HCT116 (cell line): Measurements from ENCODE around the gene GABRB3. TPM values are rescaled to one million over a fixed set of nuclear protein-coding genes. Genes with fewer than 3 reads are reported as not detected.

Experiments
- ATAC-seq: fragments of 200-7000 bp; cut with Tn5 transposase; 2 replicates; pipeline ENCODE4 v1.9.1; 2020; ENCODE audit warnings: mild to moderate bottlenecking, moderate library complexity
- BruUV-seq: library from RNA; stranded (reverse); fragments of 400-500 nt; replicated peaks from 2 replicates; lab custom pipeline; 2021; lab: Mats Ljungman, UMichigan
- CTCF ChIA-PET: fragments of 300-600 bp; sonication (Branson Sonifier 250); formaldehyde crosslinking; loops from one replicate; lab custom pipeline; 2021; ENCODE audit warnings: antibody characterized with exemption; lab: Charles Lee
- POLR2A ChIA-PET: fragments of 300-600, 350-600 bp; sonication (Branson Sonifier 250); formaldehyde crosslinking; loops from one replicate; lab custom pipeline; 2021; ENCODE audit warnings: antibody characterized with exemption; lab: Charles Lee
- RAD21 ChIA-PET, 2 experiments: fragments of 300-600 bp; sonication (Branson Sonifier 250); formaldehyde crosslinking; loops; one replicate each; lab custom pipeline; 2023; ENCODE audit warnings: low total read pairs in 2 of 2; ENCODE audit not compliant: uncharacterized antibody in 2 of 2, unreplicated experiment in 2 of 2, low non-redundant PET in 1 of 2; lab: Charles Lee
- DNase-seq: peaks from one replicate; pipeline ENCODE4 v3.0.0-alpha.2; 2010; ENCODE audit warnings: low read depth, low spot score
- H2AFZ ChIP-seq: fragments of 200-600 bp; shearing (Covaris generic), sonication (generic); 2 replicates; pipeline ENCODE4 v1.6.1; 2017; ENCODE audit warnings: low read depth, mixed run types, mixed read lengths, antibody characterized with exemption, low read length; ENCODE audit not compliant: poor library complexity, severe bottlenecking
- H3K27ac ChIP-seq: 2 replicates; pipeline ENCODE4 v1.5.1; 2012; ENCODE audit warnings: low read depth, low read length
- H3K27me3 ChIP-seq: fragments of 200-600 bp; sonication (generic); 2 replicates; pipeline ENCODE4 v1.6.1; 2016; ENCODE audit warnings: mixed run types, low read length, mixed read lengths; ENCODE audit not compliant: insufficient read depth
- H3K36me3 ChIP-seq, 2 experiments: fragments of 200-500 bp in 1 of 2; fragments of 200-600 bp in 1 of 2; sonication (Bioruptor generic) in 1 of 2; sonication (generic) in 1 of 2; 2 replicates each; pipeline versions ENCODE4 v1.5.1 to v1.6.1; 2014 to 2016; ENCODE audit warnings: low read length in 2 of 2, inconsistent platforms in 1 of 2, mixed read lengths in 1 of 2, mixed run types in 1 of 2; ENCODE audit not compliant: insufficient read depth in 2 of 2, control insufficient read depth in 1 of 2
- H3K4me1 ChIP-seq, 2 experiments: fragments of 200-600 bp in 1 of 2; sonication (generic) in 1 of 2; 2 replicates each; pipeline versions ENCODE4 v1.5.1 to v1.6.1; 2012 to 2017; ENCODE audit warnings: low read length in 2 of 2, inconsistent platforms in 1 of 2, mild to moderate bottlenecking in 1 of 2, mixed read lengths in 1 of 2, mixed run types in 1 of 2, moderate library complexity in 1 of 2; ENCODE audit not compliant: insufficient read depth in 2 of 2, control insufficient read depth in 1 of 2
- H3K4me2 ChIP-seq: fragments of 200-600 bp; sonication (generic); 2 replicates; pipeline ENCODE4 v1.6.1; 2017; ENCODE audit warnings: mixed run types, low read length, mixed read lengths
- H3K4me3 ChIP-seq, 2 experiments: fragments of 200-600 bp in 1 of 2; sonication (generic) in 1 of 2; replicated peaks in 1 of 2; 2 replicates each; pipeline ENCODE4 v1.5.1; 2011 to 2016; ENCODE audit warnings: low read length in 2 of 2, control low read depth in 1 of 2, low read depth in 1 of 2, mild to moderate bottlenecking in 1 of 2, mixed read lengths in 1 of 2, mixed run types in 1 of 2
- H3K79me2 ChIP-seq: fragments of 200-600 bp; sonication (generic); 2 replicates; pipeline ENCODE4 v1.6.1; 2017; ENCODE audit warnings: mild to moderate bottlenecking, mixed run types, low read length, moderate library complexity, mixed read lengths; ENCODE audit not compliant: insufficient read depth
- H3K9ac ChIP-seq: fragments of 200-600 bp; sonication (generic); 2 replicates; pipeline ENCODE4 v1.6.1; 2016; ENCODE audit warnings: low read length, mixed read lengths
- H3K9me2 ChIP-seq: fragments of 200-600 bp; sonication (generic), shearing (Covaris generic); 2 replicates; pipeline ENCODE4 v1.6.1; 2017; ENCODE audit warnings: mixed run types, mild to moderate bottlenecking, moderate library complexity; ENCODE audit not compliant: insufficient read depth
- H3K9me3 ChIP-seq, 2 experiments: fragments of 200-500 bp in 1 of 2; fragments of 200-600 bp in 1 of 2; sonication (Bioruptor generic) in 1 of 2; sonication (generic) in 1 of 2; 2 replicates each; pipeline ENCODE4 v1.6.1; 2014 to 2017; ENCODE audit warnings: low read length in 2 of 2, mixed read lengths in 2 of 2, inconsistent platforms in 1 of 2, low read depth in 1 of 2, mild to moderate bottlenecking in 1 of 2, mixed run types in 1 of 2, moderate library complexity in 1 of 2; ENCODE audit not compliant: control insufficient read depth in 1 of 2, insufficient read depth in 1 of 2
- H4K20me1 ChIP-seq: fragments of 200-600 bp; sonication (generic), shearing (Covaris generic); 2 replicates; pipeline ENCODE4 v1.6.1; 2017; ENCODE audit warnings: mixed run types, mild to moderate bottlenecking, moderate library complexity; ENCODE audit not compliant: insufficient read depth
- ATF3 ChIP-seq: IDR thresholded peaks from 2 replicates; pipeline ENCODE4 v1.6.1; 2012
- CEBPB ChIP-seq: IDR thresholded peaks from 2 replicates; pipeline ENCODE4 v1.6.1; 2012; ENCODE audit warnings: low read depth
- EGR1 ChIP-seq: IDR thresholded peaks from 2 replicates; pipeline ENCODE4 v1.6.1; 2012; ENCODE audit warnings: low read depth
- ELF1 ChIP-seq: IDR thresholded peaks from 2 replicates; pipeline ENCODE4 v1.6.1; 2012; ENCODE audit warnings: low read depth, borderline replicate concordance
- EZH2 ChIP-seq: fragments of 200-600 bp; sonication (generic); IDR thresholded peaks from 2 replicates; pipeline ENCODE4 v1.6.1; 2017; ENCODE audit warnings: antibody characterized with exemption, mixed run types
- EZH2phosphoT487 ChIP-seq: fragments of 200-600 bp; IDR thresholded peaks from 2 replicates; pipeline ENCODE4 v1.6.1; 2018; ENCODE audit warnings: antibody characterized with exemption, borderline replicate concordance
- JUND ChIP-seq: IDR thresholded peaks from 2 replicates; pipeline ENCODE4 v1.6.1; 2012
- MAX ChIP-seq: IDR thresholded peaks from 2 replicates; pipeline ENCODE4 v1.6.1; 2012
- POLR2AphosphoS5 ChIP-seq: IDR thresholded peaks from 2 replicates; pipeline ENCODE4 v1.6.1; 2011; ENCODE audit warnings: mild to moderate bottlenecking, low read depth, low read length, moderate library complexity
- RAD21 ChIP-seq: IDR thresholded peaks from 2 replicates; pipeline ENCODE4 v1.6.1; 2012; ENCODE audit warnings: low read depth, mild to moderate bottlenecking
- REST ChIP-seq: IDR thresholded peaks from 2 replicates; pipeline ENCODE4 v1.6.1; 2012; ENCODE audit warnings: low read depth
- SIN3A ChIP-seq: IDR thresholded peaks from 2 replicates; pipeline ENCODE4 v1.6.1; 2012; ENCODE audit warnings: low read depth
- ZFX ChIP-seq: fragments of 450-650 bp; IDR thresholded peaks from 2 replicates; pipeline ENCODE4 v1.6.1; 2017
- ZNF274 ChIP-seq: fragments of 200-500 bp; sonication (Bioruptor generic); IDR thresholded peaks from 2 replicates; pipeline ENCODE4 v1.6.1; 2014; ENCODE audit warnings: mild to moderate bottlenecking, low read depth, low read length, inconsistent platforms
- intact Hi-C: fragments of 100-400 bp; cut with micrococcal nuclease; formaldehyde crosslinking; loops from 2 replicates; pipeline ENCODE4 v1.10.0; 2022
- total RNA-seq: library from RNA; stranded (reverse); gene quantifications from one replicate; pipeline ENCODE4 v1.2.1, GENCODE V29; 2021; ENCODE audit not compliant: unreplicated experiment
- TF ChIP-seq, protein P1 (sequence below), 3 experiments: fragments of 200-600 bp in 1 of 3; sonication (generic) in 1 of 3; IDR thresholded peaks in 2 of 3; conservative IDR thresholded peaks in 1 of 3; 2 replicates each; pipeline ENCODE4 v1.5.1; 2012 to 2017; ENCODE audit warnings: low read depth in 2 of 3, low read length in 2 of 3, antibody characterized with exemption in 1 of 3, borderline replicate concordance in 1 of 3, control low read depth in 1 of 3, mild to moderate bottlenecking in 1 of 3, mixed read lengths in 1 of 3, mixed run types in 1 of 3, moderate library complexity in 1 of 3; ENCODE audit not compliant: insufficient read depth in 1 of 3
- TF ChIP-seq, protein P2 (sequence below): IDR thresholded peaks from 2 replicates; pipeline ENCODE4 v1.6.1; 2011; ENCODE audit warnings: mild to moderate bottlenecking, low read length, moderate library complexity; ENCODE audit not compliant: insufficient replicate concordance; ENCODE audit errors: extremely low read depth

GABRB3 gene
- total RNA-seq, 1 experiment from 2014 or later, result 0.52 TPM

- POLR2A ChIA-PET, result no interaction called here
- no peak overlapping the region for H3K4me3 ChIP-seq
- RAD21 ChIA-PET, result no interaction called here
- no peaks in the 10 kb centered on the region for H3K9me2 ChIP-seq
- no peaks in the 10 kb centered on the region for H3K36me3 ChIP-seq
- H2AFZ ChIP-seq, result no peak overlapping the region
- H3K4me1 ChIP-seq, result no peaks in the 10 kb centered on the region
- BruUV-seq, result no TSS peak
- ATAC-seq (no peak), DNase-seq (no peak)
- peaks cover 26 to 52% of the 10 kb centered on the region in 2 experiments; a peak in 2 of 4 replicates for H3K9me3 ChIP-seq
- intact Hi-C loops, result no loop called here
- no peak overlapping the region for H3K9ac ChIP-seq
- H3K27ac ChIP-seq, result no peak overlapping the region
- no peak overlapping the region for H3K4me2 ChIP-seq
- no peaks in the 10 kb centered on the region for H3K27me3 ChIP-seq
- TF ChIP-seq ZNF274 (no peak), CEBPB (no peak), ATF3 (no peak), RAD21 (no peak), MAX (no peak), POLR2AphosphoS5 (no peak), EZH2 (no peak), EGR1 (no peak), JUND (no peak), REST (no peak), ELF1 (no peak), ZFX (no peak), SIN3A (no peak), EZH2phosphoT487 (no peak)
- TF ChIP-seq, protein P1, sequence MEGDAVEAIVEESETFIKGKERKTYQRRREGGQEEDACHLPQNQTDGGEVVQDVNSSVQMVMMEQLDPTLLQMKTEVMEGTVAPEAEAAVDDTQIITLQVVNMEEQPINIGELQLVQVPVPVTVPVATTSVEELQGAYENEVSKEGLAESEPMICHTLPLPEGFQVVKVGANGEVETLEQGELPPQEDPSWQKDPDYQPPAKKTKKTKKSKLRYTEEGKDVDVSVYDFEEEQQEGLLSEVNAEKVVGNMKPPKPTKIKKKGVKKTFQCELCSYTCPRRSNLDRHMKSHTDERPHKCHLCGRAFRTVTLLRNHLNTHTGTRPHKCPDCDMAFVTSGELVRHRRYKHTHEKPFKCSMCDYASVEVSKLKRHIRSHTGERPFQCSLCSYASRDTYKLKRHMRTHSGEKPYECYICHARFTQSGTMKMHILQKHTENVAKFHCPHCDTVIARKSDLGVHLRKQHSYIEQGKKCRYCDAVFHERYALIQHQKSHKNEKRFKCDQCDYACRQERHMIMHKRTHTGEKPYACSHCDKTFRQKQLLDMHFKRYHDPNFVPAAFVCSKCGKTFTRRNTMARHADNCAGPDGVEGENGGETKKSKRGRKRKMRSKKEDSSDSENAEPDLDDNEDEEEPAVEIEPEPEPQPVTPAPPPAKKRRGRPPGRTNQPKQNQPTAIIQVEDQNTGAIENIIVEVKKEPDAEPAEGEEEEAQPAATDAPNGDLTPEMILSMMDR (IDR thresholded peaks at IDR 0.05 in 2 of 3, conservative IDR thresholded peaks at IDR 0.05 in 1 of 3; ENCODE audit: borderline replicate concordance in 1 of 3, insufficient read depth in 1 of 3, low read depth in 2 of 3, low read length in 2 of 3), result no peak
- TF ChIP-seq, protein P2, sequence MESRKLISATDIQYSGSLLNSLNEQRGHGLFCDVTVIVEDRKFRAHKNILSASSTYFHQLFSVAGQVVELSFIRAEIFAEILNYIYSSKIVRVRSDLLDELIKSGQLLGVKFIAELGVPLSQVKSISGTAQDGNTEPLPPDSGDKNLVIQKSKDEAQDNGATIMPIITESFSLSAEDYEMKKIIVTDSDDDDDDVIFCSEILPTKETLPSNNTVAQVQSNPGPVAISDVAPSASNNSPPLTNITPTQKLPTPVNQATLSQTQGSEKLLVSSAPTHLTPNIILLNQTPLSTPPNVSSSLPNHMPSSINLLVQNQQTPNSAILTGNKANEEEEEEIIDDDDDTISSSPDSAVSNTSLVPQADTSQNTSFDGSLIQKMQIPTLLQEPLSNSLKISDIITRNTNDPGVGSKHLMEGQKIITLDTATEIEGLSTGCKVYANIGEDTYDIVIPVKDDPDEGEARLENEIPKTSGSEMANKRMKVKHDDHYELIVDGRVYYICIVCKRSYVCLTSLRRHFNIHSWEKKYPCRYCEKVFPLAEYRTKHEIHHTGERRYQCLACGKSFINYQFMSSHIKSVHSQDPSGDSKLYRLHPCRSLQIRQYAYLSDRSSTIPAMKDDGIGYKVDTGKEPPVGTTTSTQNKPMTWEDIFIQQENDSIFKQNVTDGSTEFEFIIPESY, result no peak
- H4K20me1 ChIP-seq, result no peaks in the 10 kb centered on the region
- no peaks in the 10 kb centered on the region for H3K79me2 ChIP-seq
- CTCF ChIA-PET, result no interaction called here
Observed at GRCh38 chr15:26673445-26673844, 99.4 kb downstream of the GABRB3 start.
